Right atrium auricular region (tissue), 2 donors: ENCODE results near the gene ABO. TPM values are rescaled to one million over a fixed set of nuclear protein-coding genes. Genes with fewer than 3 reads are reported as not detected.
"Not testable (repeated sequence)": the region's sequence is repeated elsewhere in the genome, so short reads cannot be mapped to it uniquely, and the experiment has no call there.

Experiments
- DNase-seq: peaks from one replicate; pipeline ENCODE4 v3.0.0-alpha.2; 2019; ENCODE audit warnings: low spot score
- H3K27ac ChIP-seq, 2 donors: fragments of 200-600 bp; sonication (generic); 1 replicate in 1 of 2; 2 replicates in 1 of 2; pipeline ENCODE4 v1.5.1; 2016 to 2019
- H3K27me3 ChIP-seq, 2 donors: fragments of 200-600 bp; sonication (generic); one replicate each; pipeline versions ENCODE4 v1.5.1 to v1.6.0; 2017 to 2019
- H3K36me3 ChIP-seq: fragments of 200-600 bp; sonication (generic); one replicate; pipeline ENCODE4 v1.5.1; 2016
- H3K4me1 ChIP-seq, 2 donors: fragments of 200-600 bp; sonication (generic); one replicate each; pipeline versions ENCODE4 v1.5.1 to v1.6.0; 2017 to 2019
- H3K4me3 ChIP-seq, 2 donors: fragments of 200-600 bp; sonication (generic); 1 replicate in 1 of 2; 2 replicates in 1 of 2; pipeline ENCODE4 v1.5.1; 2017 to 2019; ENCODE audit warnings: mild to moderate bottlenecking in 1 of 2, moderate library complexity in 1 of 2
- H3K9me3 ChIP-seq, 2 donors: fragments of 200-600 bp; sonication (generic); one replicate each; pipeline ENCODE4 v1.5.1; 2019
- CTCF ChIP-seq, 2 donors: fragments of 200-600 bp; sonication (generic); IDR thresholded peaks; one replicate each; pipeline ENCODE4 v1.5.1; 2019; ENCODE audit warnings: antibody characterized with exemption in 2 of 2
- total RNA-seq, 2 donors: library from RNA; depleted of rRNA; stranded (reverse); fragments of >200 nt; gene quantifications; one replicate each; pipeline ENCODE4 v1.1.0, GENCODE V29; 2016

Gene ABO
- total RNA-seq, 2 donors from 2014 or later, result 1.1 to 2.5 TPM

DNA sequence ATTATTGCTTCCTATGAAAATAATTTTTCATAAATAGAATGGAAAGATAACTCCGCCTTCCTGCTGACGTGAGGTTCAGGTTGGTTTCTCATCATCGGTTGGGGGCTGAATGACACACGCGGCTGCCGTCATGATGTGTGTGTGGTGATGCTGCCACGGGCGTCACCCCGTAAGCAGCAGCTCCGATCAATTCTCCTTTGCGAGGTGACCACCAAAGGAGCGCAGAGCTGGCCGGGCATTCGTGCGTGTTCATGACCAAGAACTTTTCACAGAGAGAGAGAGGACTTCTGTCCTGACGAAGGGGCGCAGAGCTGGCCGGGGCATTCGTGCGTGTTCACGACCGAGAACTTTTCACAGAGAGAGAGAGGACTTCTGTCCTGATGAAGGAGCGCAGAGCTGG, 30.7 kb upstream of the ABO start:
- H3K9me3 ChIP-seq, result no peaks in the 10 kb centered on the region
- H3K36me3 ChIP-seq, result no peaks in the 10 kb centered on the region
- H3K27ac ChIP-seq, result no peak overlapping the region
- TF ChIP-seq CTCF (IDR thresholded peaks at IDR 0.05), result no peak
- no peak for DNase-seq
- H3K4me1 ChIP-seq, result no peaks in the 10 kb centered on the region
- no peak overlapping the region for H3K4me3 ChIP-seq
- no peaks in the 10 kb centered on the region for H3K27me3 ChIP-seq

- no peaks in the 10 kb centered on the region for H3K27me3 ChIP-seq
- no peaks in the 10 kb centered on the region for H3K9me3 ChIP-seq
- TF ChIP-seq CTCF (IDR thresholded peaks at IDR 0.05), result no peak
- DNase-seq, result no peak
- H3K36me3 ChIP-seq, result no peaks in the 10 kb centered on the region
- no peak overlapping the region for H3K4me3 ChIP-seq
- no peaks in the 10 kb centered on the region for H3K4me1 ChIP-seq
- H3K27ac ChIP-seq, result no peak overlapping the region
These were observed 29.7 kb upstream of the ABO start for GRCh38 chr9:133304477-133305377.

GRCh38 chr9:133304158-133304470, 29.1 kb upstream of the ABO start:
- DNase-seq, result no peak
- Histone ChIP-seq H3K27ac (no peak overlapping the region), H3K4me3 (no peak overlapping the region), H3K27me3 (no peaks in the 10 kb centered on the region), H3K9me3 (no peaks in the 10 kb centered on the region), H3K4me1 (no peaks in the 10 kb centered on the region), H3K36me3 (no peaks in the 10 kb centered on the region)
- TF ChIP-seq CTCF (IDR thresholded peaks at IDR 0.05), result no peak

- H3K27me3 ChIP-seq, result no peaks in the 10 kb centered on the region
- H3K4me1 ChIP-seq, result no peaks in the 10 kb centered on the region
- no peaks in the 10 kb centered on the region for H3K9me3 ChIP-seq
- H3K27ac ChIP-seq, result no peak overlapping the region
- H3K4me3 ChIP-seq, result no peak overlapping the region
- H3K36me3 ChIP-seq, result no peaks in the 10 kb centered on the region
- DNase-seq, result no peak
- no peak for TF ChIP-seq CTCF (IDR thresholded peaks at IDR 0.05)
These were observed 28.5 kb upstream of the ABO start for GRCh38 chr9:133303266-133304157.

GRCh38 chr9:133301253-133302230, 26.5 kb upstream of the ABO start:
- Histone ChIP-seq H3K27ac (no peak overlapping the region), H3K27me3 (no peaks in the 10 kb centered on the region), H3K9me3 (no peaks in the 10 kb centered on the region), H3K4me3 (no peak overlapping the region), H3K4me1 (no peaks in the 10 kb centered on the region), H3K36me3 (no peaks in the 10 kb centered on the region)
- no peak for DNase-seq
- TF ChIP-seq CTCF (IDR thresholded peaks at IDR 0.05), result no peak

DNA sequence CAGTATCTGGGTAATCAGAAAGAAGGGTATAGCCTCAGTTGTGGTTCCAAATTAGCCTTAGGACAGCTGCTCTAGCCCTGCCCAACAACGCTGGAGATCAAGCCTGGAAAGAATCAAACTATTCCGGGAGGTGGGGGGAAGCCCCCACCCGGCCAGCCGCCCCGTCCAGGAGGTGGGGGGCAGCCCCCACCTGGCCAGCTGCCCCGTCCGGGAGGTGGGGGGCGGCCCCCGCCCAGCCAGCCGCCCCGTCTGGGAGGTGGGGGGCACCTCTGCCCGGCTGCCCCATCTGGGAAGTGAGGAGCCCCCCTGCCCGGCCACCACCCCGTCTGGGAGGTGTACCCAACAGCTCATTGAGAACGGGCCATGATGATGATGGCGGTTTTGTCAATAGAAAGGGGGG, 25.0 kb upstream of the ABO start:
- not testable (repeated sequence) for DNase-seq, H3K27me3 ChIP-seq, H3K36me3 ChIP-seq, H3K9me3 ChIP-seq, H3K4me3 ChIP-seq, H3K4me1 ChIP-seq, H3K27ac ChIP-seq
